CD8-positive, alpha-beta memory T cell (primary cell): ENCODE measurements around the gene GDF3. TPM values are rescaled to one million over a fixed set of nuclear protein-coding genes. Genes with fewer than 3 reads are reported as not detected.
"Not testable (repeated sequence)": the region's sequence is repeated elsewhere in the genome, so short reads cannot be mapped to it uniquely, and the experiment has no call there.

Experiments used
- CTCF ChIA-PET: fragments of 350-600 bp; sonication (Branson Sonifier 250); formaldehyde crosslinking; loops from one replicate; lab custom pipeline; 2021; ENCODE audit warnings: antibody characterized with exemption; lab: Charles Lee
- POLR2A ChIA-PET: fragments of 350-600 bp; sonication (Branson Sonifier 250); formaldehyde crosslinking; loops from one replicate; lab custom pipeline; 2021; ENCODE audit warnings: antibody characterized with exemption; lab: Charles Lee
- DNase-seq, 5 donors: peaks; one replicate each; pipeline versions ENCODE4 v3.0.0 to v3.0.0-alpha.2; 2020 to 2022; ENCODE audit warnings: mixed read lengths in 1 of 5
- H3K27ac ChIP-seq: one replicate; pipeline ENCODE4 v1.7.0; 2013; ENCODE audit warnings: low read depth, mild to moderate bottlenecking, low read length, moderate library complexity
- H3K27me3 ChIP-seq: 2 replicates; pipeline ENCODE4 v1.7.0; 2013; ENCODE audit warnings: low read length, mild to moderate bottlenecking; ENCODE audit not compliant: insufficient read depth, poor library complexity, severe bottlenecking
- H3K36me3 ChIP-seq: 2 replicates; pipeline ENCODE4 v1.7.0; 2013; ENCODE audit warnings: mild to moderate bottlenecking, low read length, moderate library complexity; ENCODE audit not compliant: insufficient read depth
- H3K4me1 ChIP-seq: 2 replicates; pipeline ENCODE4 v1.7.0; 2013; ENCODE audit warnings: mild to moderate bottlenecking, low read length, moderate library complexity; ENCODE audit not compliant: insufficient read depth
- H3K4me3 ChIP-seq: 2 replicates; pipeline ENCODE4 v1.7.0; 2013; ENCODE audit warnings: mild to moderate bottlenecking, low read length
- H3K9me3 ChIP-seq: 2 replicates; pipeline ENCODE4 v1.7.0; 2013; ENCODE audit warnings: mild to moderate bottlenecking, low read length
- H3K27ac Mint-ChIP-seq, 8 donors: one replicate each; pipeline ENCODE4 v1.8.0; 2020 to 2021; ENCODE audit warnings: mixed read lengths in 8 of 8, mild to moderate bottlenecking in 6 of 8, inconsistent platforms in 3 of 8, moderate library complexity in 3 of 8
- H3K27me3 Mint-ChIP-seq, 2 donors: one replicate each; pipeline ENCODE4 v1.8.0; 2020 to 2021; ENCODE audit warnings: mixed read lengths in 2 of 2, mild to moderate bottlenecking in 1 of 2, moderate library complexity in 1 of 2
- H3K36me3 Mint-ChIP-seq, 3 donors: one replicate each; pipeline ENCODE4 v1.8.0; 2020 to 2021; ENCODE audit warnings: mixed read lengths in 3 of 3, inconsistent platforms in 1 of 3, mild to moderate bottlenecking in 1 of 3
- H3K4me1 Mint-ChIP-seq, 3 donors: one replicate each; pipeline ENCODE4 v1.8.0; 2020 to 2021; ENCODE audit warnings: mixed read lengths in 3 of 3, inconsistent platforms in 1 of 3, mild to moderate bottlenecking in 1 of 3
- H3K4me3 Mint-ChIP-seq, 7 donors: one replicate each; pipeline ENCODE4 v1.8.0; 2020 to 2021; ENCODE audit warnings: mixed read lengths in 7 of 7, mild to moderate bottlenecking in 6 of 7, moderate library complexity in 4 of 7, inconsistent platforms in 2 of 7
- H3K9me3 Mint-ChIP-seq, 5 donors: one replicate each; pipeline ENCODE4 v1.8.0; 2020 to 2022; ENCODE audit warnings: mixed read lengths in 5 of 5, mild to moderate bottlenecking in 3 of 5, moderate library complexity in 2 of 5, inconsistent platforms in 1 of 5
- polyA plus RNA-seq: library from polyadenylated mRNA; unstranded; fragments of 300-500 nt; fragmentation: Illumina TruSeq; gene quantifications from one replicate; pipeline ENCODE4 v1.2.3, GENCODE V29; 2021
- total RNA-seq, 2 experiments: library from RNA; stranded (reverse); gene quantifications; one replicate each; pipeline ENCODE4 v1.2.3, GENCODE V29; 2021

The GDF3 gene
- total and polyA plus RNA-seq, 3 experiments from 2014 or later = not detected

DNA sequence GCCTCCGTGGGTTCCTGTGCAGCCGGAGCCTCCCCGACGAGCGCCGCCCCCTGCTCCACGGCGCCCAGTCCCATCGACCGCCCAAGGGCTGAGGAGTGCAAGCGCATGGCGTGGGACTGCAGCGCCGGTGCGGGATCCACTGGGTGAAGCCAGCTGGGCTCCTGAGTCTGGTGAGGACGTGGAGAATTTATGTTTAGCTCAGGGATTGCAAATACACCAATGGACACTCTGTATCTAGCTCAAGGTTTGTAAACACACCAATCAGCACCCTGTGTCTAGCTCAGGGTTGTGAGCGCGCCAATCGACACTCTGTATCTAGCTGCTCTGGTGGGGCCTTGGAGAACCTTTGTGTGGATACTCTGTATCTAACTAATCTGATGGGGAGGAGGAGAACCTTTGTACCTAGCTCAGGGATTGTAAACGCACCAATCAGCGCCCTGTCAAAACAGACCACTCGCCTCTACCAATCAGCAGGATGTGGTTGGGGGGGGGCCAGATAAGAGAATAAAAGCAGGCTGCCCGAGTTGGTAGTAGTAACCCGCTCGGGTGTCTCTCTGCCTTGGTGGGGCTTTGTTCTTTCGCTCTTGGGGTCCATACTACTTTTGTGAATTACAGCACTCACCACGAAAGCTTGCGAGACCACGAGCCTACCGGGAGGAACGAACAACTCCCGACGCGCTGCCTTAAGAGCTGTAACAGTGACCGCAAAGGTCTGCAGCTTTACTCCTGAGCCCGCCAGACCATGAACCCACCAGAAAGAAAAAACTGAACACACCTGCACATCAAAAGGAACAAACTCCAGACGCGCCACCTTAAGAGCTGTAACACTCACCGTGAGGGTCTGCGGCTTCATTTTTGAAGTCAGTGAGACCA lies 55.2 kb downstream of the GDF3 start:
- H3K36me3 Mint-ChIP-seq, H3K36me3 ChIP-seq, POLR2A ChIA-PET, H3K27ac ChIP-seq, H3K9me3 Mint-ChIP-seq, H3K9me3 ChIP-seq, H3K27me3 ChIP-seq: not testable (repeated sequence)
- Mint-ChIP-seq H3K27ac (peak overlapping the region; percentile 72 to 97 (median 92)), H3K4me3 (peak overlapping the region; percentile 79 to 91 (median 85)), H3K27me3 (peaks cover 3 to 12% of the 10 kb centered on the region in 2 donors), H3K4me1 (peaks cover 24 to 27% (median 24%) of the 10 kb centered on the region in 3 donors)
- H3K4me3 ChIP-seq = peak overlapping the region; percentile 54
- peak; percentile 18 to 79 (median 77) for DNase-seq
- H3K4me1 ChIP-seq = peaks cover 16% of the 10 kb centered on the region
- CTCF ChIA-PET = interaction anchor here (0.8 to 2.4 kb wide), 5 partner anchors 9 to 420 kb away, joined by 3 to 7 read pairs (median 4); no protein-coding TSS in a partner anchor

Other genes with a start within 250 kb of the GDF3 start
- 1 to 10 TPM; 3.0 to 5.6 TPM for gene CD163, start 192.0 kb downstream of the GDF3 start, total RNA-seq
- gene CD163, start 192.0 kb downstream of the GDF3 start, polyA plus RNA-seq = not detected
- not detected for gene APOBEC1, start 29.9 kb downstream of the GDF3 start, total RNA-seq
- gene APOBEC1, start 29.9 kb downstream of the GDF3 start, polyA plus RNA-seq = not detected
- not detected for gene DPPA3, start 15.7 kb upstream of the GDF3 start, total RNA-seq
- gene DPPA3, start 15.7 kb upstream of the GDF3 start, polyA plus RNA-seq = not detected
- not detected for gene CLEC4C, start 51.6 kb upstream of the GDF3 start, total RNA-seq
- not detected for gene CLEC4C, start 51.6 kb upstream of the GDF3 start, polyA plus RNA-seq
- not detected for gene NANOGNB, start 69.4 kb upstream of the GDF3 start, total RNA-seq
- gene NANOGNB, start 69.4 kb upstream of the GDF3 start, polyA plus RNA-seq = not detected
- not detected for gene NANOG, start 93.6 kb upstream of the GDF3 start, total RNA-seq
- not detected for gene NANOG, start 93.6 kb upstream of the GDF3 start, polyA plus RNA-seq
- under 1 TPM; 0.13 to 0.15 TPM for gene SLC2A14, start 177.1 kb upstream of the GDF3 start, total RNA-seq
- gene SLC2A14, start 177.1 kb upstream of the GDF3 start, polyA plus RNA-seq = not detected
- 100 to 1,000 TPM; 105 to 106 TPM for gene SLC2A3, start 240.4 kb upstream of the GDF3 start, total RNA-seq
- gene SLC2A3, start 240.4 kb upstream of the GDF3 start, polyA plus RNA-seq = 96.6 TPM